ENCODE results near the gene IPMK.
A peak's percentile ranks its signal among the peaks of the same experiment; 100 is the strongest.
"Not testable (repeated sequence)": the region's sequence is repeated elsewhere in the genome, so short reads cannot be mapped to it uniquely, and the experiment has no call there.

Gene IPMK

GRCh38 chr10:58220769-58221451, 46.8 kb downstream of the IPMK start:
- no peak for DNase-seq

- no peak for DNase-seq
These were observed 47.8 kb downstream of the IPMK start for GRCh38 chr10:58219875-58220274.

- no peak for DNase-seq
These were observed 50.1 kb downstream of the IPMK start for GRCh38 chr10:58217612-58218011.

GRCh38 chr10:58212622-58213021, 55.1 kb downstream of the IPMK start:
- DNase-seq = no peak

- DNase-seq = no peak
These were observed 57.5 kb downstream of the IPMK start for GRCh38 chr10:58210160-58210559.

GRCh38 chr10:58209669-58210068, 58.0 kb downstream of the IPMK start:
- no peak for DNase-seq

- DNase-seq = no peak
These were observed 61.4 kb downstream of the IPMK start for GRCh38 chr10:58206251-58206650.

GRCh38 chr10:58201704-58202103, 66.0 kb downstream of the IPMK start:
- DNase-seq = no peak

- DNase-seq = peak; percentile 30
These were observed 78.4 kb downstream of the IPMK start for GRCh38 chr10:58189269-58189668.

- no peak for DNase-seq
These were observed 83.5 kb downstream of the IPMK start for GRCh38 chr10:58184120-58184670.

GRCh38 chr10:58180666-58181065, 87.0 kb downstream of the IPMK start:
- no peak for DNase-seq

GRCh38 chr10:58179238-58179637, 88.5 kb downstream of the IPMK start:
- no peak for DNase-seq

- no peak for DNase-seq
These were observed 88.9 kb downstream of the IPMK start for GRCh38 chr10:58178811-58179210.

- DNase-seq = no peak
These were observed 90.2 kb downstream of the IPMK start for GRCh38 chr10:58177362-58177947.

- no peak for DNase-seq
These were observed 91.4 kb downstream of the IPMK start for GRCh38 chr10:58175990-58176900.

- DNase-seq = no peak
These were observed 92.9 kb downstream of the IPMK start for GRCh38 chr10:58174831-58175230.

- no peak for DNase-seq
These were observed 94.3 kb downstream of the IPMK start for GRCh38 chr10:58173391-58173790.

- DNase-seq = no peak
These were observed 96.5 kb downstream of the IPMK start for GRCh38 chr10:58171146-58171545.

- no peak for DNase-seq
These were observed 103.2 kb downstream of the IPMK start for GRCh38 chr10:58164517-58164916.

- DNase-seq = no peak
These were observed 108.9 kb downstream of the IPMK start for GRCh38 chr10:58158806-58159205.

- DNase-seq = no peak
These were observed 110.5 kb downstream of the IPMK start for GRCh38 chr10:58157076-58157766.

GRCh38 chr10:58155941-58156340, 111.8 kb downstream of the IPMK start:
- DNase-seq = not testable (repeated sequence)

GRCh38 chr10:58153751-58154150, 113.9 kb downstream of the IPMK start:
- no peak for DNase-seq

Measured in DMS 273 treated with DMSO at 0.1 percent for 48 hours (cell line).